GM12878 (cell line): ENCODE data around the gene C16orf86. TPM values are rescaled to one million over a fixed set of nuclear protein-coding genes. Genes with fewer than 3 reads are reported as not detected.

Experiments used
- ATAC-seq: fragments of 200-7000 bp; cut with Tn5 transposase; 3 replicates; pipeline ENCODE4 v1.9.1; 2020; ENCODE audit warnings: mild to moderate bottlenecking, moderate library complexity
- BruUV-seq: library from RNA; stranded (reverse); fragments of 400-500 nt; replicated peaks from 2 replicates; lab custom pipeline; 2021; lab: Mats Ljungman, UMichigan
- CTCF ChIA-PET: fragments of 300-600 bp; sonication (Branson Sonifier 250); formaldehyde crosslinking; extraction: SDS; loops from one replicate; lab custom pipeline; 2021; ENCODE audit warnings: inconsistent platforms; lab: Yijun Ruan, JAX
- POLR2A ChIA-PET: fragments of 350-600 bp; formaldehyde crosslinking; extraction: SDS; loops from one replicate; lab custom pipeline; 2021; ENCODE audit warnings: inconsistent platforms; lab: Charles Lee
- RAD21 ChIA-PET: fragments of 300-600 bp; sonication (Branson Sonifier 250); formaldehyde crosslinking; loops from one replicate; lab custom pipeline; 2023; ENCODE audit warnings: antibody characterized with exemption; ENCODE audit not compliant: unreplicated experiment; lab: Charles Lee
- SMC1A ChIA-PET: fragments of 300-600 bp; sonication (Branson Sonifier 250); formaldehyde crosslinking; loops from one replicate; lab custom pipeline; 2023; ENCODE audit not compliant: unreplicated experiment, uncharacterized antibody; lab: Charles Lee
- DNase-seq: peaks from one replicate; pipeline ENCODE4 v3.0.0-alpha.2; 2011; ENCODE audit warnings: low read depth, low spot score
- FAIRE-seq: peaks from 3 replicates; lab custom pipeline; 2011; peaks lifted over from hg19 to GRCh38; lab: Jason Lieb, UNC
- H2AFZ ChIP-seq: 2 replicates; pipeline ENCODE4 v1.6.0; 2011; ENCODE audit warnings: low read depth, low read length, control low read depth; ENCODE audit not compliant: control insufficient read depth
- H3K27ac ChIP-seq: 2 replicates; pipeline ENCODE4 v1.5.1; 2011; ENCODE audit warnings: control low read depth; ENCODE audit not compliant: control insufficient read depth, insufficient read depth
- H3K27me3 ChIP-seq, 2 experiments: replicated peaks in 1 of 2; 2 replicates each; pipeline versions ENCODE4 v1.6.0 to v1.6.1; 2011; ENCODE audit warnings: low read length in 1 of 2; ENCODE audit not compliant: control insufficient read depth in 2 of 2, insufficient read depth in 2 of 2
- H3K36me3 ChIP-seq, 2 experiments: 2 replicates each; pipeline ENCODE4 v1.5.1; 2011; ENCODE audit warnings: low read length in 1 of 2; ENCODE audit not compliant: control insufficient read depth in 2 of 2, insufficient read depth in 2 of 2
- H3K4me1 ChIP-seq: 2 replicates; pipeline ENCODE4 v1.6.1; 2011; ENCODE audit warnings: mild to moderate bottlenecking, low read length, moderate library complexity, mixed read lengths; ENCODE audit not compliant: control insufficient read depth, insufficient read depth
- H3K4me2 ChIP-seq: 2 replicates; pipeline ENCODE4 v1.6.0; 2011; ENCODE audit warnings: control low read depth; ENCODE audit not compliant: control insufficient read depth, insufficient read depth
- H3K4me3 ChIP-seq: fragments of 200-600 bp; sonication (generic); 2 replicates; pipeline ENCODE4 v1.5.1; 2016
- H3K79me2 ChIP-seq: 2 replicates; pipeline ENCODE4 v1.6.0; 2011; ENCODE audit warnings: low read length; ENCODE audit not compliant: control insufficient read depth, insufficient read depth
- H3K9ac ChIP-seq: 2 replicates; pipeline ENCODE4 v1.8.0; 2011; ENCODE audit warnings: low read length, control low read depth, mixed read lengths; ENCODE audit not compliant: control insufficient read depth, insufficient read depth
- H3K9me3 ChIP-seq: replicated peaks from 3 replicates; pipeline ENCODE4 v1.5.1; 2011; ENCODE audit warnings: mild to moderate bottlenecking, low read length; ENCODE audit not compliant: control insufficient read depth, insufficient read depth
- H4K20me1 ChIP-seq: 2 replicates; pipeline ENCODE4 v1.6.0; 2011; ENCODE audit not compliant: control insufficient read depth, insufficient read depth
- EGR1 ChIP-seq, 2 experiments: IDR thresholded peaks; 1 replicate in 1 of 2; 2 replicates in 1 of 2; pipeline ENCODE4 v1.6.1; 2011 to 2012; ENCODE audit warnings: low read depth in 2 of 2, low read length in 2 of 2, borderline replicate concordance in 1 of 2, mild to moderate bottlenecking in 1 of 2, moderate library complexity in 1 of 2
- HDAC2 ChIP-seq: fragments of 200-600 bp; sonication (generic); IDR thresholded peaks from 2 replicates; pipeline ENCODE4 v1.6.1; 2017
- NBN ChIP-seq: fragments of 450-650 bp; IDR thresholded peaks from 2 replicates; pipeline ENCODE4 v1.6.1; 2016
- NKRF ChIP-seq: fragments of 450-650 bp; conservative IDR thresholded peaks from 2 replicates; pipeline ENCODE4 v1.6.1; 2017; ENCODE audit warnings: mild to moderate bottlenecking, moderate library complexity
- RFX5 ChIP-seq: IDR thresholded peaks from 2 replicates; pipeline ENCODE4 v1.6.1; 2011; ENCODE audit warnings: low read depth, low read length, improper control_type of control experiment
- SMC3 ChIP-seq: IDR thresholded peaks from 2 replicates; pipeline ENCODE4 v1.6.1; 2011; ENCODE audit warnings: low read length, improper control_type of control experiment, borderline replicate concordance
- SREBF2 ChIP-seq: IDR thresholded peaks from 2 replicates; pipeline ENCODE4 v1.6.1; 2012; ENCODE audit warnings: mild to moderate bottlenecking, low read length
- TARDBP ChIP-seq: IDR thresholded peaks from 2 replicates; pipeline ENCODE4 v1.6.1; 2016; ENCODE audit warnings: borderline replicate concordance
- WGBS: methylation state at CpG from one replicate; pipeline ENCODE4 v1.1.6; 2016; ENCODE audit warnings: low lambda C conversion rate; ENCODE audit not compliant: insufficient replicate concordance, insufficient coverage; ENCODE audit errors: missing lambda C conversion rate; 5-methylcytosine and 5-hydroxymethylcytosine counted together
- in situ Hi-C: fragments of 300-500 bp; cut with MboI; formaldehyde crosslinking; loops from 9 replicates; pipeline ENCODE4 v1.14.3; 2018; ENCODE audit warnings: mixed read lengths
- intact Hi-C: fragments of 100-400 bp; cut with micrococcal nuclease; formaldehyde crosslinking; loops from one replicate; pipeline ENCODE4 v1.14.2; 2022; ENCODE audit not compliant: unreplicated experiment
- polyA plus RNA-seq, 11 experiments: library from polyadenylated mRNA; depleted of rRNA in 4 of 11; unstranded in 6 of 11; stranded (reverse) in 5 of 11; fragments of >200 nt; fragmentation: Nextera tagmentation in 4 of 11; fragmentation: Illumina TruSeq in 1 of 11; extraction: Ambion mirVana in 4 of 11; extraction: Trizol in 1 of 11; gene quantifications; 1 replicate in 1 of 11; 2 replicates in 10 of 11; pipeline versions ENCODE4 v1.2.1 to v1.2.3, GENCODE V29; 2011 to 2016; ENCODE audit warnings: inconsistent platforms in 2 of 11, missing spikeins in 2 of 11, low read depth in 1 of 11
- total RNA-seq, 4 experiments: library from RNA; depleted of rRNA in 3 of 4; stranded (reverse); fragments of >200 nt in 3 of 4; fragmentation: Illumina TruSeq in 1 of 4; extraction: Trizol in 1 of 4; gene quantifications; 2 replicates each; pipeline versions ENCODE4 v1.2.1 to v1.2.3, GENCODE V29; 2013 to 2021
- TF ChIP-seq, protein P1 (sequence below): fragments of 450-650 bp; IDR thresholded peaks from 2 replicates; pipeline ENCODE4 v1.6.1; 2018; ENCODE audit warnings: mild to moderate bottlenecking, low read depth, moderate library complexity; ENCODE audit not compliant: partially characterized antibody

C16orf86 gene
- total and polyA plus RNA-seq, 10 of the 15 experiments (the other 5 are each of a cell fraction or from before 2014, with no cell fraction given) = 0.11 to 3.3 (median 1.6) TPM

DNA sequence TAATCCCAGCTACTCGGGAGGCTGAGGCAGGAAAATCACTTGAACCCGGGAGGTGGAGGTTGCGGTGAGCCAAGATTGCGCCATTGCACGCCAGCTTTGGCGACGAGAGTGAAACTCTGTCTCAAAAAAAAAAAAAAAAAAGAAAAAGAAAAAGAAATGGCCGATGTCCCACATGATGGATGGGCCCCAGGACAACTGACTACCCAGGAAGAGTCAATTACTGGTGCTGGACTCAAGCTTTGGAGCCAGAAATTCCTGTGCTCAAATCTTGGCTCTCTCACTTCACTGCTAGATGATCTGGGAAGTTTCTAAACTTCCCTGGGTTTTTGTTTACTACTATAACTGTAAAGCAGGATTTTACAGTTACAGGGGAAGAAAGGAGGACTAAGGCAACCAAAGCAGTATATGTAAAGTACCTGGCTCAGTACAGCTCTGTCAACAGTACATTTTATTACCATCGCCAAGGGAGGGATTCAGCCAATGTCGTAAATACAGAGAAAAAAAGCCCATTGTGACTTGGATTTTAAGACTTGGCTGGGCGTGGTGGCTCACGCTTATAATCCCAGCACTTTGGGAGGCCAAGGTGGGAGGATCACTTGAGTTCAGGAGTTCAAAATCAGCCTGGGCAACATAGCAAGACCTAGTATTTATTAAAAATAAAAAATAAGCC is 11.9 kb downstream of the C16orf86 start:
- ChIA-PET SMC1A (no interaction called here), CTCF (no interaction called here), POLR2A (no interaction called here), RAD21 (no interaction called here)
- no peak overlapping the region for H3K4me3 ChIP-seq
- in situ Hi-C loops (loop anchor here (5.0 kb wide), 1 partner anchor 249 kb away; no protein-coding TSS in a partner anchor), intact Hi-C loops (no loop called here)
- H4K20me1 ChIP-seq = no peaks in the 10 kb centered on the region
- 94% methylated on average over 8 of the region's 12 CpGs for WGBS
- no peaks in the 10 kb centered on the region for H3K4me1 ChIP-seq
- no peak overlapping the region for H3K27ac ChIP-seq
- H3K79me2 ChIP-seq = no peaks in the 10 kb centered on the region
- DNase-seq (no peak), ATAC-seq (no peak), FAIRE-seq (no peak)
- no TSS peak for BruUV-seq
- no peak for TF ChIP-seq TARDBP
- TF ChIP-seq NBN = no peak
- no peak for TF ChIP-seq SMC3
- TF ChIP-seq, protein P1, sequence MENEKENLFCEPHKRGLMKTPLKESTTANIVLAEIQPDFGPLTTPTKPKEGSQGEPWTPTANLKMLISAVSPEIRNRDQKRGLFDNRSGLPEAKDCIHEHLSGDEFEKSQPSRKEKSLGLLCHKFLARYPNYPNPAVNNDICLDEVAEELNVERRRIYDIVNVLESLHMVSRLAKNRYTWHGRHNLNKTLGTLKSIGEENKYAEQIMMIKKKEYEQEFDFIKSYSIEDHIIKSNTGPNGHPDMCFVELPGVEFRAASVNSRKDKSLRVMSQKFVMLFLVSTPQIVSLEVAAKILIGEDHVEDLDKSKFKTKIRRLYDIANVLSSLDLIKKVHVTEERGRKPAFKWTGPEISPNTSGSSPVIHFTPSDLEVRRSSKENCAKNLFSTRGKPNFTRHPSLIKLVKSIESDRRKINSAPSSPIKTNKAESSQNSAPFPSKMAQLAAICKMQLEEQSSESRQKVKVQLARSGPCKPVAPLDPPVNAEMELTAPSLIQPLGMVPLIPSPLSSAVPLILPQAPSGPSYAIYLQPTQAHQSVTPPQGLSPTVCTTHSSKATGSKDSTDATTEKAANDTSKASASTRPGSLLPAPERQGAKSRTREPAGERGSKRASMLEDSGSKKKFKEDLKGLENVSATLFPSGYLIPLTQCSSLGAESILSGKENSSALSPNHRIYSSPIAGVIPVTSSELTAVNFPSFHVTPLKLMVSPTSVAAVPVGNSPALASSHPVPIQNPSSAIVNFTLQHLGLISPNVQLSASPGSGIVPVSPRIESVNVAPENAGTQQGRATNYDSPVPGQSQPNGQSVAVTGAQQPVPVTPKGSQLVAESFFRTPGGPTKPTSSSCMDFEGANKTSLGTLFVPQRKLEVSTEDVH = no peak
- TF ChIP-seq HDAC2 = no peak
- TF ChIP-seq EGR1 (IDR thresholded peaks at IDR 0.05; ENCODE audit: borderline replicate concordance in 1 of 2, low read depth in 2 of 2, low read length in 2 of 2) = no peak
- no peak for TF ChIP-seq RFX5
- no peak for TF ChIP-seq SREBF2
- TF ChIP-seq NKRF = no peak
- no peak overlapping the region for H3K9ac ChIP-seq
- H3K9me3 ChIP-seq = no peaks in the 10 kb centered on the region
- H3K27me3 ChIP-seq = no peaks in the 10 kb centered on the region
- no peak overlapping the region for H2AFZ ChIP-seq
- no peak overlapping the region for H3K4me2 ChIP-seq
- H3K36me3 ChIP-seq = peaks cover 0 to 1% of the 10 kb centered on the region in 2 experiments; a peak in 1 of 4 replicates
